CD4-positive, alpha-beta T cell treated with Interleukin-10 for 1 hour (primary cell): ENCODE data around the gene NDST4.

ENCODE experiments used
- DNase-seq: peaks from one replicate; pipeline ENCODE4 v3.0.0-alpha.2; 2020

Gene NDST4

DNA sequence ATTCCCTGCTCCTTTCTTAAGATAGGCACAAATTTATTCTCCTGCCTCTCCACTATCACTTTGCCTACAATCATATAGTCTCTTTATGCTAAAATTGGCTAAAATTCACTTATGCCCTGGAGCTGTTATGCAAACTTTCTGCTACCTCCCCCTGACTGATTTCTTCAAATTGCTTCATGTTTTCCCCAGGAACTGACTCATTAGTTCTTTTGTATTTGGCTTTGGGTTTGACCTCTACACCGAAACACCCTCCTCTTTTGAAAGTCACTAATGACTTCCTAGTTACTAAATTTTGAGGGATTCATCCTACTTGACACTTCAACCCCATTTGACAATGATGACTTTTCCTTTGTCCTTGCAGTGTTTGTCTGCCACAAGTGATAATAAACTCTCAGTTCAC, 222.6 kb downstream of the NDST4 start:
- DNase-seq, result no peak

DNA sequence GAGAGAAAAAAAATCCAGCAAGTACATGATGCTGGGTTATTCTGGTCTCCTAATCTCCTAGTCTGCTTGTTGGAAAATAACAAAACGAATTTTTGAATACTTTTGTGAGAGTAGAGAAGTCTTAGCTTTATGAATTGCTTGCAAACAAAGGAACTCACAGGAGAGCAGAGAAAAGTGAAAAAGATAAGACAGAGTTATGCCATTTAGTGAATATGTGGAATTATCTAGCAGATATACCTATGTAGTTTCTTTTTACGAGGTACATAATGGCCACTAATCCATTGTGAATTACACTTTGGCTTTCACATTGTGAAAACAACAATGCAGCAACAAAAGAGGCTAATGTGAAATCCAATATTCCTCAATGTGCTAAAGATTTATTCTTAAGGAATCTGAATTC, 226.7 kb downstream of the NDST4 start:
- no peak for DNase-seq

DNA sequence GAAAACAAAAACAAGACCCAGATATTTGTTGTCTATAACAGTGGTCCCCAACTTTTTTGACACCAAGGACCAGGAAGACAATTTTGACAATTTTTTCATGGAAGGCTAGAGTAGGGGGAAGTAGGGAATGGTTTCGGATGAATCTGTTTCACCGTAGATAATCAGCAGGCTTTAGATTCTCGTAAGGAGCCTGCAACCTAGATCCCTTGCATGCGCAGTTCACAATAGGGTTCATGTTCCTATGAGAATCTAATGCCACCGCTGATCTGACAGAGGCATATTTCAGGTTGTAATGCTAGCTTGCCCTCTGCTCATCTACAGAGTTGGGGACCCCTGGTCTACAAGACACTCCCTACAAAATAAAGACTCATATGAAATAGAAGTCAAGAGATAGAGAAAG, 229.8 kb downstream of the NDST4 start:
- DNase-seq, result no peak

DNA sequence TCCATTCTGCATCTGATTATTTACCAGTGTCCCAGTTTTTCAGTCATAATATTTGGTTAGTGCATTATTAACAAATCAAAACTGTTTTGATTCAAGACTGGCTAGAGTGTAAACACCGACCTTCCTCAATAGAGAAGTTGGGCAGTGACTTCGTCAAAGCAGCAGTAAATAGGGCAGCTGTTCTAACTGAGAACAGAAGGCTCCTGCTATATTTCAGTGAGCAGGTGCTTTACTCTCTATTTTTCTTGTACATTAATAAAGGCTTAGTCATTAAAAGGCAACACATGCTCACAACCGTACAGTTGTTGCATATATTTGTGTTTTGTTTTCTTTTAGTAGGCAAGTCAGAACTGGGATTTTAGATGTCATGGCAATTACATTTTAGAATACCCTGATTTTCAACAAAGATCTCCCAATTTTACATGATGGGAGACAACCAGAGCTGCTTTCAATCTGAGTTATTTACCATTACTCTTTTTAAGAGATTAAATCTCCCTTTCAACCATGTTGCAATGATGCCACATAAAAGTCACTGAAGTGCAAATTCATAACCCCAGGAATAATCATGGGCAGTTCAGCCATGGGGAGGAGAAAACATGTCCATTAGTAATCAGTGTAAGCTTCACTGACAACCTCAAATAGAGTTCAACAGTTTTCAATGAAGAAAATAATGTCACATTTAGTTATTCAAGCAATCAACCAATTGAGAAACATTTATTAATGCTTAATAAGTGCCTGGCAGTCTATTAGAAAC, 233.3 kb downstream of the NDST4 start:
- DNase-seq, result no peak

DNA sequence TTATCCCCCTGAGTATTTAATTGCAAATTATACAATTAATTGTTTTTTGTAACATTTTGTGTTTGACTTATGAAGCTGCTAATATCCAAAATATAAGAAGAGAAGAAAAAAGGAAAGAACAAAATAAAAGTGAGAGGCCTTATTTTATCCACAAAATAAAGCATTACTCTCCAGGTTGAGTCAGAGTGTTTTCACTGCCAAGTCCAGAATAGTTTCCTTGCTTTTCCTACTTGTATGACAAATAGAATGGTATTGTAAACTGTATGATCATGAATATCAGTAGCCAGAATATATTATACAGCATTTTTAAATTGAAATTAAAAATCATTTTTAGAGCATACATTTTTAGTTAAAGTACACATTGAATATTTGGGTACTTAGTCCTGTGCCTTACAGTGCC, 237.8 kb downstream of the NDST4 start:
- DNase-seq, result no peak

DNA sequence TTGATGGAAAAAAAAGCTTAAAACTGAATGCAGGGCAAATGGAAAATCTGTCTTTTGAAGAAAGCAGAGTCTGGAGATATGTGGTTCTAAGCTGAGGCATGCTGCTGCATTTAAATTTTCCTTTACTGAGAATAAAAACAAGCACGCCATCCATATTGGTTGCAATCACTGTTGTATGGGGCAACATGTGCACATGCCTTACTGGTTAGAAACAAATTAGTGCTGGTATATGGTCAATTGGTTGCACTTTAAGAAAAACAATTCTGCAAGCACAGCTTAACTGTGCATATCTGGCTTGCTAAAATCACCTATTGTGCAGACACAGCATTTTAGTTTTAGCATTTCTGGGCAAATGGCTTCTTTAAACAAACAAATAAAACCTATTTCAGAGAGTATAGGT, 239.1 kb downstream of the NDST4 start:
- DNase-seq, result no peak

DNA sequence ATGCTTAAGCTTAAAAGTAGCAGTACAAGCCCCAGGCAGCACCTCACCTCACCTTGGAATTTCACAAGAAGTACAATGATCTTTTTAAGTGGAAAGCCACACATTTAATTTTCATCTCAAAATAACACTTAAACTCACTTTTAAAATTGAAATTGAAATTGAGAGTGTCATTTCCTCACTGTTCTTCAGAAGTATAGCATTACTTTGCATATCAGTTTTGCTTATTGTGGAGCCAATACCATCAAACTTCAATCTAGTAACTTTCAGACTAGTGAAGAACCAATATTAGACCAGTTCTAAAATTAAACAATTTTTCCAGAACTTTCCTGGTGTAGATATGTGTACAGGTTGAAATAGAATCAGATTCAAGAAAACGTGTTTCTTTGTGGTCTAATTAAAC, 242.4 kb downstream of the NDST4 start:
- no peak for DNase-seq

DNA sequence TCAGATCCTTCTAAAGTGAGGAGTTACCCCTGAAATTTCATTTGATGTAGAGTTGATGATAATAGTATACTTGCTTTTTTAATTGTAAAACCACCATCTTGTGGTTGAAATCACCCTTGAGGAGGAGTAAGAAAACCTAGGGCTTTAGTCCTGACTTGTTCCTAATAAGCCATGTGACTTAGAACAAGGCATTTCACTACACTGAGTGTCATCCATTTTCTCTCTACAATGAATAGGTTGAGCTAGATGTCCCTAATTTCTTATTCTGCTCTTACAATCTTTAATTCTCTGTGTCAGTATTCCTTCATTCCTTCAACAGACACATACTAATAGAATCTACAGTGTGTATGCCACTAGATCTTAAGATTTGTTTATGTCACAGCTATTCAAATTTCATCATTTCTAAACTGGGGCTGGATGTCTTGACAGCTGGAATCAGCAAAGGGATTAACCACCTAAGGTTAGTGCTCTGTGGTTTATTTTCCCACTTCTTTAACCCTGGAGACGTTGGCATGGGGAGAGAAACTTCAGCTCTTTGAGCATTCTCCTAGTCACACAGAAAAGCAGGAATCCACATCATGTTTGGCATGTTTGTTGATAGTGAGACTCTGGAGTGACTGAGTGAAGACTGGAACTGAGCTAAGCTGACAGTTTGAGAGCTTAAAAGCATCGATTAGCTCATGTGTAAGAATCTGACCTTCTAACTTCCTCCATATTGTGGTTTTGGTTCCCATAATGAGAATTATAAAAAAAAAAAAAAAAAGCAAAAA, 246.3 kb downstream of the NDST4 start:
- no peak for DNase-seq

DNA sequence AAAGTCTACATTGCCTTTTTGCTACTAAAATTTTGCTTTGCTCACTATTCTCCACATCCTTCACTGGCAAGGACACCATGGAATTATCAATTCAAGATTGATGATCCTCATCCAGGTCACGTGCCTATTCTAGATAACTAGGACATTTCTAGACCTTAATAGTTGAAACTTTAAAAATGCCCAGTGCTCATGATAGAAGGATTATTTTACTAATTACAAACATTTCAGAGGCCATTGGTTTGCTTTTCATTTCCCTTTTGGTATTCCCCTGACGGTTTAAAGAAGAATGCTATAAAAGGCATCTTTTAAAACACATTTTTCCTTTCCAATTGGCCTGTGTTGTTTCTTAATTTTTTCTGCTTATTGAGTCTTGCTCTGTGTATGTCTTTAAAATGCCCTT, 249.4 kb downstream of the NDST4 start:
- DNase-seq, result no peak

DNA sequence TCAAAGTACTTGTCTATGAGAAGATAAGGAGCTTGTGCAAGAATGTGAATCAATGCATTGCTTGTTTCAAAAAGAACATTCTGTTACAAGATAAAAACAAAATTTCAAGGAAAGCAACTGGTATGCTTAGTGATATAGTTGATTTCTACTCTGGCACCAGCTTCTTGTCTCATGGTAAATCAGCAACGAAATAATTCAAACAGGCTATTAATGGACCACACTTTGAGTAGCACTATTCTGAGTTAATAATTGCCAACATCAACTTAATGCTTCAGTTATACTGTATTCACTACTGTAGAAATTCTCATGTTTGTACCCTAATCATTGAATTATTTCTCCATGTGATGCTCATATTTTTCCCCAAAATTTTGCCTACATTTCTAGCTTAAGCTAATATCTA, 252.6 kb downstream of the NDST4 start:
- DNase-seq, result no peak

DNA sequence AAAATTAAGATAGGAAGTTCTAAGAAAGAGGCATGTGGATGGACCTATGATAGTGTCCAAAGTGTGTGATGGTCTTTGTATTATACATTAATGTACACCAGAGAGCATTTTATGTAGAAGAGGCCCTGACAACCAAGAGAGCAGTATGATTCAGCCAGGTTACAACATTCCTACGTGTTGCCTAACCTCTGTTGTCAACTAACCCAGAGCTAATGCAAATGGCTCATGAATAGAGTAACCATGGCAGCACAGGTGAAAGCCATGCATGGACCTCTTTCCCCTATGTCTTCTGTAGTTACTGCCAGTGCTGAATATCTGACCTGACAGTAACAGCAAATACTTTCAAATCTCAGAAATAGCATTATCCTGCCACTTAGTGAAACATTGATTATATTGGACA, 255.6 kb downstream of the NDST4 start:
- no peak for DNase-seq

DNA sequence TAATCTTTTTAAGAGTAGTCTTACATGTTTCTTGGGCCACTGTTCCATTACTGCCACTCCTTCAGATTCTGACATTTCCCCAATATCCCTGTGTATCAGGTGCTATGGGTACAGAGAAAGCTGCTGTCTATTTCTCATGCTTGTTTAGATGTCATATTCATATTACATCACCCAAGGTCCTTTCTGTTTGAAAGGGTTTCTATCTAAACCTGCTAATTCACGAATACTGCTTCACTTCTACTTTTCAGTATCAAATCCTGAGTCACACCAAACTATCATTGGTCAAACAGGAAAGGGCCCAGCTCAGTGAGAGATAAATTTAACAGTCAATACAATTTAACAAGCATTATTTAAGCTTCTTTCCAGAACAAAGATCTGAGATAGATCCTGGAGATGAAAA, 273.4 kb downstream of the NDST4 start:
- no peak for DNase-seq

DNA sequence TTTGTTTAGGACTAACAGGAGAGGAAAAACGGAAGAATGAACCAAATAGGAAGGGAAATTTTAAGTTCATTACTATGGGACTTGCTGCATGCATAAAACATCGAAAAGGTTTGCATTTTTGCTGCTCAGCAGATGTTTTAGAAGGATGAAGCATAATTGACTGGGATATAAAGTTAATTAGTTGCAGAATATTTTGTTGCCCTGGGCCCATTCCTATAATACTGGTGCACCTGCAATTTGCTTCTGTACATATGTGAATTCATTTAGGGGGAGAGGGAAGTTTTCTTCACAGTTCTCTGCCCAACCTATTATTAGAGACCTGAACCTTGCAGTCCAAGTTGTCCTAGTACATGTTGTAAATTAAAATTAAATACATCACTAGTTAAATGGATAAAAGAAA, 282.8 kb downstream of the NDST4 start:
- DNase-seq, result no peak

DNA sequence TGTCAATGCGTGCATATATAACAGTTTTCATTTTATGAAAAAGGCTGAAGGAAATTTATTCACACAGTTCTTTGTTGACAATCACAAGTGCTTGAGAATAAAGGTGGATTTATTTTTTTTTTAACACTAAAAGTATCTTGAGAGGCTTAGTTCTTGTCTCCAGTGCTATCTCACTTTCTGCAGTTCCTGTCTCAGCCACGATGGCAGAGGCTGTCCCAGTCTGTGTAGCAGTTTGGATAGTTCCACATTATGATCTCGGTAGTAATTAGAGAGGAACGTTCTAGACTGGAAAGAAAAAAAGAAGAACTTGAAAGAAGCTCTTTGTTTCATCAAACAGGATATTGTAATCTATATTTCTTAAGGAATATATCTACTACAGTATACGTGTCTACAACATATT, 285.8 kb downstream of the NDST4 start:
- no peak for DNase-seq

DNA sequence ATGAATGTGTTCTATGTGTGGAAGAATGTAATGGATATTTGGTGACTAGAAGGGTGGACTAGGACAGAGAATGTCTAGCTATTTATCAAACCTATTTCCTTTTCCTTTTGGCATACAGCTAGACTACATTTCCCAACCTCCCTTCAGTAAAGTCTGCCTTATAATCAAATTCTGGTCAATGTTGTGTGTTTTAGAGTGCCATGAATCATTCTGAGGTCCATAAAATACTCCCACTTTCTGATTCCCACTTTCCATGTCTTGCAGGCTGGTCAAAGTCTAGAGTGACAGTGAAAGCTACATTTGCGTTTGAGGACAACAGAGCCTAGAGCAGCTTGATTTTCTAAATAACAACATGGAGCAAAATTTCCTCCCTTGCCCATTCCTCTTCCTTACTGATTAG, 297.7 kb downstream of the NDST4 start:
- no peak for DNase-seq

DNA sequence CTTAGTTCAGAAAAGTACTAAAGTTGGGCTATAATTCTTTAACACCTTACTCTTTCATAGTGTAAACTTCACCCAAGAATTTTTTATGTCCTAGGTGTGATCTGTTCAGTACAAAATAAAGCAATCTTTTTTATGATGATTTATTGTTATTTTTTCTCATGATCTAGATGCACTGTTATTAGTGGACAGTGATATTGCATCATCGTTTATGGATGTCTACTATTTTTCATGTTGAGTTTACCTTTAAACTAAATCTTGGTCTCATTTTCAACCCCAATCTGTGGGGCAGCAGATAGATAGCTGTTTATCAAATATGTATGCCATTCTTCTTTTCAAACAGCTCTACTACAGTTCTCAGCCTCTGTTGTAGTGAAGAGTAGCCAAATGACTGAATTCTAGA, 299.5 kb downstream of the NDST4 start:
- DNase-seq, result no peak

DNA sequence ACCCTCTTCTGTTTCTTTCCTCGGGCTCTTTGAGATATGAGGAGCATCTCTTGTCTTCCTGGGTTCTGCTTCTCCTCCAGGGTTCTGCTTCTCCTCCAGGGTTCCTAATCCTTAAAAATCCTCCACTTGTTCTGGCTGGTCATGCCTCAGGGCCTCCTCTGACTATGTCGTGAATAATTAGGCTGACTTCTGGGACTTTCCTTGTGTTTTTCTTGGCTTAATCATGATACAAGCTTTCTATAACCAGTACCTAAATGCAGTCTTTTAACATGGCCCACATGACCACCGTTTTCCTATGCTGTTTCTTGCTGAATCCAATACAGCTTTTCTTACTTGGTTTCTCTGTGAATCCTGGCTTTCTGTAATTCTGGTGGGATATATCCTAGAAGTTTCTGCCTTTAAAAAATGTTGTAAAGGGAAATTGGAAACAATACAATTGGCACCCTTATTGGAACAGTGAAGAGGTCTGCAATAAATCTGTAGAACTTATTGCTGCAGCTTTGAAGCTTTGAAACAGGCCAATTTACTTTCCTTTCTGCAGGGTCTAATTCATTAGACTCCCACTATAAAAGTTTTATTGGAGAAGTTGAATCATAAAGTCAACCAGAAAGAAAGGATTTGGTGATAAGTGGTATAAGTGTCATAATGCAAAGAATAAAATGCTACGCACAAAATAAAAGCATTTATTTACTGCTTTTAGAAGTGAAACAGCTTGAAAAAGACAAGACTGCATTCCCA, 301.7 kb downstream of the NDST4 start:
- DNase-seq, result no peak

DNA sequence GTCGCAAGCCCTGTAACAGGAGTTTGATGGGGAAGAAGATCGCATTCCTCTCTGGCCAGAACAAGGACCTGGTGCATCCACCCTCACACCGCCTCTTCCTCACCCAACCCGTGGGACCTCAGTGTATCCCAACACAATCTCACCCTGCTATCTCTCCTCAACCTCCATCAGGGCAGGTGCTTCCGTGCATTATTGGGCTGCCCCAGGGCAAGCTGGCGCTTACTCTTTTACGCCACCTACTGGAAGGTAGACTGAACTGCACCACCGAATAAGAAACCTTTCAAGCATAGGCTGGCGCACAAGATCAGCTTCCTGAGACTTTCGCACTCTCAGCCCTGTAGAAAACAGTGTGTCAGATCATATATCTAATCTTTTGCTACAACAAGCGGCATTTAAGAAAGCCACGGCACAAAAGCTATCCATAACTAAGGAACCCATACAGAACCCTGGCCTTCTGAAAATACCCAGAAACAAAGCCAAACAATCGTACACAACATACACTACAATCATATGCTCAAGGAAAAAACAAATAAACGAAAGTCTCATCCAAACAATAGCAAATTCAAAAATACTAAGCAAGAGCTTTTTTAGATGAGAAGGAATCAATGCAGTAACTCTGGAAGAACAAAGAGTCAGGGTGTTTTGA, 305.5 kb downstream of the NDST4 start:
- DNase-seq, result peak; percentile 46

DNA sequence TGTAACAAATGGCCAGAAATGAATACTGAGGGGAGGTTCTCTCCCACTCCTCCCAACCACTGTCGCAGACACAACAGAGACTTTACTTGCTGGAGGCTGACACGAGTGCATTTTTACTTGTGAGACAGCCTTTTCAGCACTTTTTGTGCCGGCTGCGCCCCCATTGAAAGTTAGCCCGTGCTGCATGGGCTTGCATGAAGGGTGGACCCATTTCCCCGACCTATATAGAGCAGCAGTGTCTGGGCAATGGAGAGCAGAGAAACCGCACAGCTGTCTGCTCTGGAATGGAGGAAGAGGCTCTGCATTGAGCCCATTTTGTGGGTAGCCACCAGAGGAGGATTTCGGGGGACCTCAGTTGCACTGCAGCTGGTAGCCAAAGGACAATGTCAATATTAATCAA, 306.1 kb downstream of the NDST4 start:
- DNase-seq, result no peak

DNA sequence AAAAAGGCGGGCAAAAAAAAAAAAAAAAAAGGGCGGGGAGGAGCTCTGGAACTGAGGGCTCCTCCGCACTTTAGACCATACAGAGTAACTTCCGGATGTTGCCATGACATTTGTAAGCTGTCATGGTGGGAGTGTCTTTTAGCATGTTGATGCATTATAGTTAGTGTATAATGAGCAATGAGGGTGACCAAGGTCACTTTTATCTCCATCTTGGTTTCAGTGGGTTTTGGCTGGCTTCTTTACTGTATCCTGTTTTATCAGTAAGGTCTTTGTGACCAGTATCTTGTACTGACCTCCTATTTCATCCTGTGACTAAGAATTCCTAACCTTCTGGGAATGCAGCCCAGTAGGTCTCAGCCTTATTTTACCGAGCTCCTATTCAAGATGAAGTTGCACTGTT, 321.4 kb downstream of the NDST4 start:
- no peak for DNase-seq

DNA sequence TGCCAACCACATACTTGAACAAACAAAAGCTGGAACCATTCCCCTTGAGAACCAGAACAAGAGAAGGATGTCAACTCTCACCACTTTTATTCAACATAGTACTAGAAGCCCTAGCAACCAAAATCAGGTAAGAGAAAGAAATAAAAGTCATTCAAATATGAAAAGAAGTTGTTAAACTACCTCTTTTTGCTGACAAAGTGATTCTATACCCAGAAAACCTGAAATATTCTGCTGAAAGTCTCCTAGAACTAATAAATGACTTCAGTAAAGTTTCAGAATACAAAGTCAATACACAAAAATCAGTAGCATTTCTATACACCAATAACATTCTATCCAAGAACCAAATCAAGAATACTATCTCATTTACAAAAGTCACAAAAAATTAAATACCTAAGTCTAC, 327.9 kb downstream of the NDST4 start:
- no peak for DNase-seq

DNA sequence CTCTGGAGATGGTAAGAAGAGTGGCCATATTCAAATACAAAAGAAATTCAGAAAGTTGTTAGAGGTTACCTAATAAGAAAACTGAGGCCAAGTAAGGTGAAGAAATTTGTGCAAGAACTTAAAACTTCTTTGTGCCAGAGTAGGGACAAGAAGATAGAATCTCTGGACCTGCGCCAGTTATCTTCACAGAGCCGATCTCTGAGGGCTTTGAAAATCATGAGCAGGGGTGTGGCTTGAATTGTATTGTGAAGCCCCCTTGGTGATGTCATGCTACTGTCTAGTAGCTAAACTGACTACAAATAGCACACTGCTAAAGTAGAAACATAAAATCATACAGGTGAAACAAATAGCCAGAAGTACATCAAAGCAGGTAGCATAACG, 330.2 kb downstream of the NDST4 start:
- DNase-seq, result no peak

DNA sequence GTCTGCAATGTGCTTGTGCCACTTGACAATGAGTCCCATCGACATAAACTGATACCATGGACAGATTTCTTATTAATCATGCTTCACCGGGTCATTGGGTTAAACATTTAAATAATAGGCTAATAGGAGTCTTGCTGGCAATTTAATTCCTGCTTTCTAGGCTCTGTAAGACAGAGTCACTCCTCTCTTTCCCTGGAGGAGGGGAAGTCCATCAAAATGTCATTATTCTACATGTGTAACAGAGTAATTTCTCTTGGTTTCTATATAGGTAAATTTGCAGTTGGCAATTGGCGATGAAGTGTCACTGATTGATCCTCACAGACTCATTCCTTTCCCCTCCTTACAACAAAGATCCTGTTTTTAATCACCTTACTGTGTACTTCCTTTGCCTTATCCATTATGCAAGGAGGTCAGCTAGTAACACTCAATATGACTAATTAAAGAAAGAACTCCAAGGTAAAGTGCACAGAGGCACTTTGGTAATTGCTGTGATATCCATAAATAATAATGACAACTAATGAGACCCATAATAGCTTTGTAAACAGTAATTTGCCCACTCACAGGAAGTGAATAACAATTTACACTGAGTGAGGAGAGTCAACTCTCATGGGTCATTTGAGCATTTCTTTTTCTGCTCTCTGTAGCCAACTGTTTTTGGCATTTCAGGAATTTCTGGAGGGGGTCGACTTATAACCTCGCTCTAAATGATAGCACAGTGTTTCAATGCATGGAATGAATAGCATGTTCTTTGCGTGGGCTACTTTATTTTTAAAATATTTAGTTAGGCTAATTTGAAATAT, 330.8 kb downstream of the NDST4 start:
- no peak for DNase-seq
